GM12878 (cell line): ENCODE data around the gene CYP3A4. TPM values are rescaled to one million over a fixed set of nuclear protein-coding genes. Genes with fewer than 3 reads are reported as not detected.

Experiments used
- ATAC-seq: fragments of 200-7000 bp; cut with Tn5 transposase; 3 replicates; pipeline ENCODE4 v1.9.1; 2020; ENCODE audit warnings: mild to moderate bottlenecking, moderate library complexity
- BruUV-seq: library from RNA; stranded (reverse); fragments of 400-500 nt; replicated peaks from 2 replicates; lab custom pipeline; 2021; lab: Mats Ljungman, UMichigan
- CTCF ChIA-PET: fragments of 300-600 bp; sonication (Branson Sonifier 250); formaldehyde crosslinking; extraction: SDS; loops from one replicate; lab custom pipeline; 2021; ENCODE audit warnings: inconsistent platforms; lab: Yijun Ruan, JAX
- POLR2A ChIA-PET: fragments of 350-600 bp; formaldehyde crosslinking; extraction: SDS; loops from one replicate; lab custom pipeline; 2021; ENCODE audit warnings: inconsistent platforms; lab: Charles Lee
- RAD21 ChIA-PET: fragments of 300-600 bp; sonication (Branson Sonifier 250); formaldehyde crosslinking; loops from one replicate; lab custom pipeline; 2023; ENCODE audit warnings: antibody characterized with exemption; ENCODE audit not compliant: unreplicated experiment; lab: Charles Lee
- SMC1A ChIA-PET: fragments of 300-600 bp; sonication (Branson Sonifier 250); formaldehyde crosslinking; loops from one replicate; lab custom pipeline; 2023; ENCODE audit not compliant: unreplicated experiment, uncharacterized antibody; lab: Charles Lee
- DNase-seq: peaks from one replicate; pipeline ENCODE4 v3.0.0-alpha.2; 2011; ENCODE audit warnings: low read depth, low spot score
- FAIRE-seq: peaks from 3 replicates; lab custom pipeline; 2011; peaks lifted over from hg19 to GRCh38; lab: Jason Lieb, UNC
- H2AFZ ChIP-seq: 2 replicates; pipeline ENCODE4 v1.6.0; 2011; ENCODE audit warnings: low read depth, low read length, control low read depth; ENCODE audit not compliant: control insufficient read depth
- H3K27ac ChIP-seq: 2 replicates; pipeline ENCODE4 v1.5.1; 2011; ENCODE audit warnings: control low read depth; ENCODE audit not compliant: control insufficient read depth, insufficient read depth
- H3K27me3 ChIP-seq, 2 experiments: replicated peaks in 1 of 2; 2 replicates each; pipeline versions ENCODE4 v1.6.0 to v1.6.1; 2011; ENCODE audit warnings: low read length in 1 of 2; ENCODE audit not compliant: control insufficient read depth in 2 of 2, insufficient read depth in 2 of 2
- H3K36me3 ChIP-seq, 2 experiments: 2 replicates each; pipeline ENCODE4 v1.5.1; 2011; ENCODE audit warnings: low read length in 1 of 2; ENCODE audit not compliant: control insufficient read depth in 2 of 2, insufficient read depth in 2 of 2
- H3K4me1 ChIP-seq: 2 replicates; pipeline ENCODE4 v1.6.1; 2011; ENCODE audit warnings: mild to moderate bottlenecking, low read length, moderate library complexity, mixed read lengths; ENCODE audit not compliant: control insufficient read depth, insufficient read depth
- H3K4me2 ChIP-seq: 2 replicates; pipeline ENCODE4 v1.6.0; 2011; ENCODE audit warnings: control low read depth; ENCODE audit not compliant: control insufficient read depth, insufficient read depth
- H3K4me3 ChIP-seq: fragments of 200-600 bp; sonication (generic); 2 replicates; pipeline ENCODE4 v1.5.1; 2016
- H3K79me2 ChIP-seq: 2 replicates; pipeline ENCODE4 v1.6.0; 2011; ENCODE audit warnings: low read length; ENCODE audit not compliant: control insufficient read depth, insufficient read depth
- H3K9ac ChIP-seq: 2 replicates; pipeline ENCODE4 v1.8.0; 2011; ENCODE audit warnings: low read length, control low read depth, mixed read lengths; ENCODE audit not compliant: control insufficient read depth, insufficient read depth
- H3K9me3 ChIP-seq: replicated peaks from 3 replicates; pipeline ENCODE4 v1.5.1; 2011; ENCODE audit warnings: mild to moderate bottlenecking, low read length; ENCODE audit not compliant: control insufficient read depth, insufficient read depth
- H4K20me1 ChIP-seq: 2 replicates; pipeline ENCODE4 v1.6.0; 2011; ENCODE audit not compliant: control insufficient read depth, insufficient read depth
- EGR1 ChIP-seq, 2 experiments: IDR thresholded peaks; 1 replicate in 1 of 2; 2 replicates in 1 of 2; pipeline ENCODE4 v1.6.1; 2011 to 2012; ENCODE audit warnings: low read depth in 2 of 2, low read length in 2 of 2, borderline replicate concordance in 1 of 2, mild to moderate bottlenecking in 1 of 2, moderate library complexity in 1 of 2
- GATAD2B ChIP-seq: fragments of 450-650 bp; conservative IDR thresholded peaks from 2 replicates; pipeline ENCODE4 v1.6.1; 2017; ENCODE audit warnings: low read depth, mild to moderate bottlenecking, moderate library complexity
- IRF3 ChIP-seq: fragments of 450-650 bp; IDR thresholded peaks from 2 replicates; pipeline ENCODE4 v1.6.1; 2014; ENCODE audit warnings: mild to moderate bottlenecking
- MEF2A ChIP-seq: IDR thresholded peaks from 2 replicates; pipeline ENCODE4 v1.6.1; 2011; ENCODE audit warnings: low read depth, mild to moderate bottlenecking, low read length, moderate library complexity; ENCODE audit not compliant: insufficient read depth
- NFYA ChIP-seq: IDR thresholded peaks from 2 replicates; pipeline ENCODE4 v1.6.1; 2011; ENCODE audit warnings: low read depth, mild to moderate bottlenecking, low read length, improper control_type of control experiment, borderline replicate concordance
- NKRF ChIP-seq: fragments of 450-650 bp; conservative IDR thresholded peaks from 2 replicates; pipeline ENCODE4 v1.6.1; 2017; ENCODE audit warnings: mild to moderate bottlenecking, moderate library complexity
- NR2C1 ChIP-seq: fragments of 450-650 bp; IDR thresholded peaks from 2 replicates; pipeline ENCODE4 v1.6.1; 2017; ENCODE audit warnings: antibody characterized with exemption, mild to moderate bottlenecking, moderate library complexity
- PAX8 ChIP-seq: fragments of 450-650 bp; IDR thresholded peaks from 2 replicates; pipeline ENCODE4 v1.6.1; 2017; ENCODE audit warnings: mild to moderate bottlenecking, moderate library complexity
- RFX5 ChIP-seq: IDR thresholded peaks from 2 replicates; pipeline ENCODE4 v1.6.1; 2011; ENCODE audit warnings: low read depth, low read length, improper control_type of control experiment
- ZNF207 ChIP-seq: fragments of 450-650 bp; IDR thresholded peaks from 2 replicates; pipeline ENCODE4 v1.6.1; 2014; ENCODE audit warnings: antibody characterized with exemption, mild to moderate bottlenecking, borderline replicate concordance
- ZNF24 ChIP-seq: fragments of 450-650 bp; IDR thresholded peaks from 2 replicates; pipeline ENCODE4 v1.6.1; 2017; ENCODE audit warnings: antibody characterized with exemption, mild to moderate bottlenecking
- WGBS: methylation state at CpG from one replicate; pipeline ENCODE4 v1.1.6; 2016; ENCODE audit warnings: low lambda C conversion rate; ENCODE audit not compliant: insufficient replicate concordance, insufficient coverage; ENCODE audit errors: missing lambda C conversion rate; 5-methylcytosine and 5-hydroxymethylcytosine counted together
- in situ Hi-C: fragments of 300-500 bp; cut with MboI; formaldehyde crosslinking; loops from 9 replicates; pipeline ENCODE4 v1.14.3; 2018; ENCODE audit warnings: mixed read lengths
- intact Hi-C: fragments of 100-400 bp; cut with micrococcal nuclease; formaldehyde crosslinking; loops from one replicate; pipeline ENCODE4 v1.14.2; 2022; ENCODE audit not compliant: unreplicated experiment
- polyA plus RNA-seq, 11 experiments: library from polyadenylated mRNA; depleted of rRNA in 4 of 11; unstranded in 6 of 11; stranded (reverse) in 5 of 11; fragments of >200 nt; fragmentation: Nextera tagmentation in 4 of 11; fragmentation: Illumina TruSeq in 1 of 11; extraction: Ambion mirVana in 4 of 11; extraction: Trizol in 1 of 11; gene quantifications; 1 replicate in 1 of 11; 2 replicates in 10 of 11; pipeline versions ENCODE4 v1.2.1 to v1.2.3, GENCODE V29; 2011 to 2016; ENCODE audit warnings: inconsistent platforms in 2 of 11, missing spikeins in 2 of 11, low read depth in 1 of 11
- total RNA-seq, 4 experiments: library from RNA; depleted of rRNA in 3 of 4; stranded (reverse); fragments of >200 nt in 3 of 4; fragmentation: Illumina TruSeq in 1 of 4; extraction: Trizol in 1 of 4; gene quantifications; 2 replicates each; pipeline versions ENCODE4 v1.2.1 to v1.2.3, GENCODE V29; 2013 to 2021
- TF ChIP-seq, protein P1 (sequence below): fragments of 450-650 bp; IDR thresholded peaks from 2 replicates; pipeline ENCODE4 v1.6.1; 2017; ENCODE audit warnings: mild to moderate bottlenecking

CYP3A4 gene
- total and polyA plus RNA-seq, 10 of the 15 experiments (the other 5 are each of a cell fraction or from before 2014, with no cell fraction given) = 0.02 to 0.21 (median 0.04) TPM; not detected in 7

GRCh38 chr7:99780588-99780987 is 3.4 kb downstream of the CYP3A4 start:
- Histone ChIP-seq H3K27ac (no peak overlapping the region), H4K20me1 (no peaks in the 10 kb centered on the region), H3K4me2 (no peak overlapping the region), H3K9ac (no peak overlapping the region), H3K4me1 (no peaks in the 10 kb centered on the region), H3K79me2 (no peaks in the 10 kb centered on the region), H3K9me3 (no peaks in the 10 kb centered on the region; the same call in 2 of the 3 replicates), H3K4me3 (no peak overlapping the region), H2AFZ (no peak overlapping the region), H3K36me3 (no peaks in the 10 kb centered on the region), H3K27me3 (peaks cover 2 to 3% of the 10 kb centered on the region in 2 experiments; a peak in 2 of 4 replicates)
- BruUV-seq = no TSS peak
- FAIRE-seq (no peak), ATAC-seq (no peak), DNase-seq (no peak)
- CTCF ChIA-PET = no interaction called here
- no peak for TF ChIP-seq ZNF24
- intact Hi-C loops = no loop called here
- SMC1A ChIA-PET = no interaction called here
- 0% methylated on average over 1 of the region's 1 CpG for WGBS
- POLR2A ChIA-PET = no interaction called here
- RAD21 ChIA-PET = no interaction called here
- in situ Hi-C loops = no loop called here

GRCh38 chr7:99779949-99780348 is 4.0 kb downstream of the CYP3A4 start:
- Histone ChIP-seq H3K4me3 (no peak overlapping the region), H3K9ac (no peak overlapping the region), H3K36me3 (no peaks in the 10 kb centered on the region), H3K4me1 (no peaks in the 10 kb centered on the region), H3K27ac (no peak overlapping the region), H3K27me3 (peaks cover 2 to 3% of the 10 kb centered on the region in 2 experiments; a peak in 2 of 4 replicates), H3K4me2 (no peak overlapping the region), H4K20me1 (no peaks in the 10 kb centered on the region), H2AFZ (no peak overlapping the region), H3K9me3 (no peaks in the 10 kb centered on the region; the same call in 2 of the 3 replicates), H3K79me2 (no peaks in the 10 kb centered on the region)
- ChIA-PET SMC1A (no interaction called here), CTCF (no interaction called here), RAD21 (no interaction called here), POLR2A (no interaction called here)
- intact Hi-C loops (no loop called here), in situ Hi-C loops (no loop called here)
- WGBS = 40% methylated on average over 3 of the region's 3 CpGs
- FAIRE-seq (no peak), DNase-seq (no peak), ATAC-seq (no peak)
- no TSS peak for BruUV-seq
- TF ChIP-seq GATAD2B (no peak), EGR1 (IDR thresholded peaks at IDR 0.05; ENCODE audit: borderline replicate concordance in 1 of 2, low read depth in 2 of 2, low read length in 2 of 2) (no peak), ZNF207 (no peak), NKRF (no peak), NFYA (no peak), MEF2A (no peak), IRF3 (no peak), NR2C1 (no peak), PAX8 (no peak), RFX5 (no peak)
- TF ChIP-seq, protein P1, sequence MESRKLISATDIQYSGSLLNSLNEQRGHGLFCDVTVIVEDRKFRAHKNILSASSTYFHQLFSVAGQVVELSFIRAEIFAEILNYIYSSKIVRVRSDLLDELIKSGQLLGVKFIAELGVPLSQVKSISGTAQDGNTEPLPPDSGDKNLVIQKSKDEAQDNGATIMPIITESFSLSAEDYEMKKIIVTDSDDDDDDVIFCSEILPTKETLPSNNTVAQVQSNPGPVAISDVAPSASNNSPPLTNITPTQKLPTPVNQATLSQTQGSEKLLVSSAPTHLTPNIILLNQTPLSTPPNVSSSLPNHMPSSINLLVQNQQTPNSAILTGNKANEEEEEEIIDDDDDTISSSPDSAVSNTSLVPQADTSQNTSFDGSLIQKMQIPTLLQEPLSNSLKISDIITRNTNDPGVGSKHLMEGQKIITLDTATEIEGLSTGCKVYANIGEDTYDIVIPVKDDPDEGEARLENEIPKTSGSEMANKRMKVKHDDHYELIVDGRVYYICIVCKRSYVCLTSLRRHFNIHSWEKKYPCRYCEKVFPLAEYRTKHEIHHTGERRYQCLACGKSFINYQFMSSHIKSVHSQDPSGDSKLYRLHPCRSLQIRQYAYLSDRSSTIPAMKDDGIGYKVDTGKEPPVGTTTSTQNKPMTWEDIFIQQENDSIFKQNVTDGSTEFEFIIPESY = no peak
